ENCODE measurements around the gene APEX1.
"Not testable (repeated sequence)": the region's sequence is repeated elsewhere in the genome, so short reads cannot be mapped to it uniquely, and the experiment has no call there.

DNA sequence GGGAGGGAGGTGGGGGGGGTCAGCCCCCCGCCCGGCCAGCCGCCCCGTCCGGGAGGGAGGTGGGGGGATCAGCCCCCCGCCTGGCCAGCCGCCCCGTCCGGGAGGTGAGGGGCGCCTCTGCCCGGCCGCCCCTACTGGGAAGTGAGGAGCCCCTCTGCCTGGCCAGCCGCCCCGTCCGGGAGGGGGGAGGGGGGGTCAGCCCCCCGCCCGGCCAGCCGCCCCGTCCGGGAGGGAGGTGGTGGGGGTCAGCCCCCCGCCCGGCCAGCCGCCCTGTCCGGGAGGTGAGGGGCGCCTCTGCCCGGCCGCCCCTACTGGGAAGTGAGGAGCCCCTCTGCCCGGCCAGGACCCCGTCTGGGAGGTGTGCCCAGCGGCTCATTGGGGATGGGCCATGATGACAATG lies 51.7 kb downstream of the APEX1 start:
- TF ChIP-seq, protein P1, sequence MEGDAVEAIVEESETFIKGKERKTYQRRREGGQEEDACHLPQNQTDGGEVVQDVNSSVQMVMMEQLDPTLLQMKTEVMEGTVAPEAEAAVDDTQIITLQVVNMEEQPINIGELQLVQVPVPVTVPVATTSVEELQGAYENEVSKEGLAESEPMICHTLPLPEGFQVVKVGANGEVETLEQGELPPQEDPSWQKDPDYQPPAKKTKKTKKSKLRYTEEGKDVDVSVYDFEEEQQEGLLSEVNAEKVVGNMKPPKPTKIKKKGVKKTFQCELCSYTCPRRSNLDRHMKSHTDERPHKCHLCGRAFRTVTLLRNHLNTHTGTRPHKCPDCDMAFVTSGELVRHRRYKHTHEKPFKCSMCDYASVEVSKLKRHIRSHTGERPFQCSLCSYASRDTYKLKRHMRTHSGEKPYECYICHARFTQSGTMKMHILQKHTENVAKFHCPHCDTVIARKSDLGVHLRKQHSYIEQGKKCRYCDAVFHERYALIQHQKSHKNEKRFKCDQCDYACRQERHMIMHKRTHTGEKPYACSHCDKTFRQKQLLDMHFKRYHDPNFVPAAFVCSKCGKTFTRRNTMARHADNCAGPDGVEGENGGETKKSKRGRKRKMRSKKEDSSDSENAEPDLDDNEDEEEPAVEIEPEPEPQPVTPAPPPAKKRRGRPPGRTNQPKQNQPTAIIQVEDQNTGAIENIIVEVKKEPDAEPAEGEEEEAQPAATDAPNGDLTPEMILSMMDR (IDR thresholded peaks at IDR 0.05) = not testable (repeated sequence)
- not testable (repeated sequence) for TF ChIP-seq POLR2A (IDR thresholded peaks at IDR 0.05)

Measured in upper lobe of left lung (tissue), 4 donors.